ENCODE data around the gene CCDC78. TPM values are rescaled to one million over a fixed set of nuclear protein-coding genes. Genes with fewer than 3 reads are reported as not detected.

The CCDC78 gene
- total and polyA plus RNA-seq, 2 of the 13 experiments (the other 11 are each of a cell fraction or from before 2014, with no cell fraction given) = 0.53 to 1.5 TPM

DNA sequence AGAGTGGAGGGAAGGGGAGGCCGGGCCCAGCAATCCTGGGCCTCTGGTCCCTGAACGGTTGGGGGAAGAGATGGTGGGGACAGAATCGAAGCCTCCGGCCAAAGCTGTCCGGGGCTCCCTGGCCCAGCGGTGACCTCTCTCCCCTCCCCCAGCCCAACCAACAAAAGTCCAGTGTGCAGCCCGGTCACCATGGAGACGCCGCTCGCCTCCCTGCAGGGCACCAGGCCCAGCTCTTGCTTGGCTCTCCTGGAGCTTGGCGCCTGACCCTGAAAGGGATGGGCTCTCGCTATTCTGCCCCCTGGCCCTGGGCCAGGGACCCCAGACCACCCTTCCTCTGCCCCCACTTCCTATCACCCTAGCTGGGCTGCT lies 10.1 kb downstream of the CCDC78 start:
- ChIA-PET POLR2A (interaction anchor here (1.2 to 2.4 kb wide), 5 partner anchors 9 to 45 kb away, joined by 7 to 14 read pairs (median 9); partner anchors contain the start of genes CCDC78, CIAO3, HAGHL and MSLN), CTCF (ENCODE audit: low intra/inter-chr PET ratio, low total read pairs) (no interaction called here)
- peak; percentile 64 for FAIRE-seq
- Histone ChIP-seq H3K79me2 (ENCODE audit: insufficient read depth, low read length) (peaks cover 3% of the 10 kb centered on the region), H3K36me3 (replicated peaks in 1 of 2; ENCODE audit: control insufficient read depth in 1 of 2, insufficient read depth in 2 of 2, low read length in 2 of 2) (no peaks in the 10 kb centered on the region), H3K4me2 (ENCODE audit: low read depth, low read length) (peak overlapping the region; percentile 92), H3K4me3 (replicated peaks in 1 of 3; ENCODE audit: insufficient read depth in 1 of 3, low read depth in 2 of 3, low read length in 3 of 3) (peak overlapping the region; percentile 37 to 77 (median 56); a peak in 5 of 6 replicates), H3K9me3 (ENCODE audit: low read length) (no peaks in the 10 kb centered on the region), H3K9ac (ENCODE audit: insufficient read depth, low read depth, low read length) (peak overlapping the region; percentile 54), H3K27ac (ENCODE audit: extremely low read length, insufficient read depth, low read length) (peak overlapping the region; percentile 45), H2AFZ (ENCODE audit: low read length) (no peak overlapping the region), H3K27me3 (ENCODE audit: control insufficient read depth in 1 of 2, insufficient read depth in 2 of 2, low read length in 2 of 2) (peaks cover 0 to 3% of the 10 kb centered on the region in 2 experiments; a peak in 2 of 5 replicates), H4K20me1 (ENCODE audit: insufficient read depth, low read length) (peaks cover 5% of the 10 kb centered on the region), H3K4me1 (ENCODE audit: insufficient read depth, low read length) (peaks cover 51% of the 10 kb centered on the region)
- WGBS (ENCODE audit: low lambda C conversion rate) = 7% methylated on average over 3 of the region's 12 CpGs
- intact Hi-C loops (cut with micrococcal nuclease; ENCODE audit: unreplicated experiment) (no loop called here), in situ Hi-C loops (cut with HindIII; ENCODE audit: extremely low pct_ligation_motif_present, low pct_unique_long_range_greater_than_20kb) (no loop called here)
- peak; percentile 40 for ATAC-seq
- peak; percentile 80 for DNase-seq (ENCODE audit: low spot score)
- BruUV-seq (replicated peaks) = no TSS peak
- TF ChIP-seq REPIN1 (CRISPR knock-in tag; IDR thresholded peaks at IDR 0.05; ENCODE audit: borderline replicate concordance, low read depth) (0 out of 2 replicates have a peak, but pooled peaks have one; percentile 2), AHR (CRISPR knock-in tag; IDR thresholded peaks at IDR 0.05) (no peak), HNF4G (IDR thresholded peaks at IDR 0.05; ENCODE audit: borderline replicate concordance, low read depth, low read length) (peak; percentile 8; the same call in 1 of the 2 replicates), HNF4G (CRISPR knock-in tag; IDR thresholded peaks at IDR 0.05; ENCODE audit: borderline replicate concordance, low read depth) (no peak), RXRB (CRISPR knock-in tag; IDR thresholded peaks at IDR 0.05; ENCODE audit: borderline replicate concordance) (peak; percentile 46; the same call in 1 of the 2 replicates), PCBP1 (IDR thresholded peaks at IDR 0.05; ENCODE audit: borderline replicate concordance, low read depth, low read length) (0 out of 2 replicates have a peak, but pooled peaks have one; percentile 79), PITX1 (CRISPR knock-in tag; IDR thresholded peaks at IDR 0.05) (0 out of 2 replicates have a peak, but pooled peaks have one; percentile 10), RXRA (CRISPR knock-in tag; IDR thresholded peaks at IDR 0.05) (peak; percentile 93), SP4 (CRISPR knock-in tag; IDR thresholded peaks at IDR 0.05) (no peak), ZNF782 (CRISPR knock-in tag; IDR thresholded peaks at IDR 0.05; ENCODE audit: borderline replicate concordance) (peak; percentile 64; the same call in 1 of the 2 replicates), U2AF2 (IDR thresholded peaks at IDR 0.05; ENCODE audit: low read depth, low read length) (0 out of 2 replicates have a peak, but pooled peaks have one; percentile 83), CEBPB (IDR thresholded peaks at IDR 0.05; ENCODE audit: borderline replicate concordance, low read depth, low read length) (no peak), IKZF4 (CRISPR knock-in tag; IDR thresholded peaks at IDR 0.05; ENCODE audit: borderline replicate concordance, low read depth, not compliant biosample characterization) (peak; percentile 46), ELF1 (CRISPR knock-in tag; IDR thresholded peaks at IDR 0.05) (no peak), ZBTB7A (CRISPR knock-in tag; IDR thresholded peaks at IDR 0.05) (peak; percentile 30; the same call in 1 of the 2 replicates), ZNF883 (CRISPR knock-in tag; IDR thresholded peaks at IDR 0.05; ENCODE audit: not compliant biosample characterization) (peak; percentile 51), HDAC1 (CRISPR knock-in tag; IDR thresholded peaks at IDR 0.05) (0 out of 2 replicates have a peak, but pooled peaks have one; percentile 39), ZNF556 (CRISPR knock-in tag; IDR thresholded peaks at IDR 0.05; ENCODE audit: borderline replicate concordance) (0 out of 2 replicates have a peak, but pooled peaks have one; percentile 21), SIX1 (CRISPR knock-in tag; IDR thresholded peaks at IDR 0.05; ENCODE audit: borderline replicate concordance) (no peak)
- TF ChIP-seq, protein P1, sequence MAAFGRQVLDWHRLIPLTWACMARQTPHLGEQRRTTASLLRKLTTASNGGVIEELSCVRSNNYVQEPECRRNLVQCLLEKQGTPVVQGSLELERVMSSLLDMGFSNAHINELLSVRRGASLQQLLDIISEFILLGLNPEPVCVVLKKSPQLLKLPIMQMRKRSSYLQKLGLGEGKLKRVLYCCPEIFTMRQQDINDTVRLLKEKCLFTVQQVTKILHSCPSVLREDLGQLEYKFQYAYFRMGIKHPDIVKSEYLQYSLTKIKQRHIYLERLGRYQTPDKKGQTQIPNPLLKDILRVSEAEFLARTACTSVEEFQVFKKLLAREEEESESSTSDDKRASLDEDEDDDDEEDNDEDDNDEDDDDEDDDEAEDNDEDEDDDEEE (CRISPR knock-in tag; IDR thresholded peaks at IDR 0.05) = no peak
- TF ChIP-seq, protein P2, sequence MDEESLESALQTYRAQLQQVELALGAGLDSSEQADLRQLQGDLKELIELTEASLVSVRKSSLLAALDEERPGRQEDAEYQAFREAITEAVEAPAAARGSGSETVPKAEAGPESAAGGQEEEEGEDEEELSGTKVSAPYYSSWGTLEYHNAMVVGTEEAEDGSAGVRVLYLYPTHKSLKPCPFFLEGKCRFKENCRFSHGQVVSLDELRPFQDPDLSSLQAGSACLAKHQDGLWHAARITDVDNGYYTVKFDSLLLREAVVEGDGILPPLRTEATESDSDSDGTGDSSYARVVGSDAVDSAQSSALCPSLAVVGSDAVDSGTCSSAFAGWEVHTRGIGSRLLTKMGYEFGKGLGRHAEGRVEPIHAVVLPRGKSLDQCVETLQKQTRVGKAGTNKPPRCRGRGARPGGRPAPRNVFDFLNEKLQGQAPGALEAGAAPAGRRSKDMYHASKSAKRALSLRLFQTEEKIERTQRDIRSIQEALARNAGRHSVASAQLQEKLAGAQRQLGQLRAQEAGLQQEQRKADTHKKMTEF (CRISPR knock-in tag; IDR thresholded peaks at IDR 0.05) = 0 out of 2 replicates have a peak, but pooled peaks have one; percentile 33
- TF ChIP-seq, protein P3, sequence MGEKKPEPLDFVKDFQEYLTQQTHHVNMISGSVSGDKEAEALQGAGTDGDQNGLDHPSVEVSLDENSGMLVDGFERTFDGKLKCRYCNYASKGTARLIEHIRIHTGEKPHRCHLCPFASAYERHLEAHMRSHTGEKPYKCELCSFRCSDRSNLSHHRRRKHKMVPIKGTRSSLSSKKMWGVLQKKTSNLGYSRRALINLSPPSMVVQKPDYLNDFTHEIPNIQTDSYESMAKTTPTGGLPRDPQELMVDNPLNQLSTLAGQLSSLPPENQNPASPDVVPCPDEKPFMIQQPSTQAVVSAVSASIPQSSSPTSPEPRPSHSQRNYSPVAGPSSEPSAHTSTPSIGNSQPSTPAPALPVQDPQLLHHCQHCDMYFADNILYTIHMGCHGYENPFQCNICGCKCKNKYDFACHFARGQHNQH (CRISPR knock-in tag; IDR thresholded peaks at IDR 0.05) = no peak
